Hepatocyte (in vitro differentiated cells): ENCODE measurements around the gene ELSPBP1.

ENCODE experiments used
- CTCF ChIP-seq: fragments of 200-600 bp; sonication (generic); IDR thresholded peaks from 2 replicates; pipeline ENCODE4 v1.5.1; 2016; ENCODE audit warnings: antibody characterized with exemption, mild to moderate bottlenecking; ENCODE audit not compliant: poor library complexity
- EZH2 ChIP-seq: fragments of 200-600 bp; sonication (generic); IDR thresholded peaks from 2 replicates; pipeline ENCODE4 v1.6.1; 2016; ENCODE audit warnings: antibody characterized with exemption, mild to moderate bottlenecking, borderline replicate concordance
- EZH2phosphoT487 ChIP-seq: fragments of 200-600 bp; sonication (generic); IDR thresholded peaks from one replicate; pipeline ENCODE4 v1.6.1; 2018; ENCODE audit warnings: antibody characterized with exemption, mild to moderate bottlenecking, low read depth, moderate library complexity; ENCODE audit not compliant: unreplicated experiment, severe bottlenecking

DNA sequence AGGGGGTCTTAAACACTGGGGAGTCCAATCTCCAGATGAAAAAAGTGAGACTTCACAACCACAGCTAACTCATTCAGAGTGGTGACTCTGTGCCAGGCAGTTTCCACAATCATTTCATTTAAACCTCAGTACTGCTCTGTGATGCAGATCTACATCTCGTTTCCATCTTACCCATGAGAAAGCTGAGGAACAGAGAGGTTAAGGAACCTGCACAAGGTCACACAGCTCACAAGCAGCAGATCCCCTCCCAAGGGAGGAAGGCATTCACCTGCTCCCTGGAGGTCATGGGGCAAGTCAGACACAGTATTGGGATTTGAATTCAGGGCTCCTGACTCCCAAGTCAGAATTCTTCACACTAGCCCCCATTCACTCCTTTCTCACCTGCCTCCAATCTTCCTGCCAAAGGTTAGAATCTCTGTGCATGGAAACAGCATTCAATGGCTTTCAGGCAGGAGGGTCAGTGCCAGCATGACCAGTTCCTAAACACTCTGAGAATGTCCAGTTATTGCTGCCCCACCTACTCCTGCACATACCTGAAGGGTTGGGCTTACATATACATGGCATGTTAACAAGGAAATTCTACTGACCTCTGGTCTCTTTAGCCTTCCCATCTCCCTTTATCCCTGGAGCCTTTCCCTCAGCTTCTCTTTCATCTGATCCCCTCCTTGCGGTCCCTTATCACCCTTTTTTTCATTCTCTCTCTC, 47.6 kb downstream of the ELSPBP1 start:
- TF ChIP-seq CTCF: no peak
- TF ChIP-seq EZH2: no peak
- no peak for TF ChIP-seq EZH2phosphoT487
